Mucosa of descending colon (tissue), 3 donors: ENCODE data around the gene COPZ2. TPM values are rescaled to one million over a fixed set of nuclear protein-coding genes. Genes with fewer than 3 reads are reported as not detected.

ENCODE experiments used
- ATAC-seq: fragments of 200-7000 bp; cut with Tn5 transposase; one replicate; pipeline ENCODE4 v1.9.1; 2020; ENCODE audit warnings: mild to moderate bottlenecking, moderate library complexity
- DNase-seq, 3 donors: peaks; one replicate each; pipeline ENCODE4 v3.0.0-alpha.2; 2020
- H3K36me3 ChIP-seq: fragments of 200-600 bp; one replicate; pipeline ENCODE4 v1.8.0; 2021; ENCODE audit warnings: low read depth, mild to moderate bottlenecking
- H3K4me1 ChIP-seq: fragments of 200-600 bp; one replicate; pipeline ENCODE4 v1.8.0; 2021; ENCODE audit warnings: low read depth, mild to moderate bottlenecking
- H3K4me3 ChIP-seq: fragments of 200-600 bp; one replicate; pipeline ENCODE4 v1.8.0; 2021; ENCODE audit warnings: mild to moderate bottlenecking
- H3K9me3 ChIP-seq: fragments of 200-600 bp; one replicate; pipeline ENCODE4 v1.8.0; 2021; ENCODE audit warnings: mild to moderate bottlenecking
- CTCF ChIP-seq: fragments of 200-600 bp; IDR thresholded peaks from one replicate; pipeline ENCODE4 v1.8.0; 2022; ENCODE audit warnings: antibody characterized with exemption, mild to moderate bottlenecking
- intact Hi-C, 2 donors: fragments of 100-400 bp; cut with DNase I in 1 of 2; cut with micrococcal nuclease in 1 of 2; formaldehyde crosslinking; loops; one replicate each; pipeline versions ENCODE4 v1.11.0 to v1.11.1; 2022; cut with DNase I, micrococcal nuclease
- microRNA-seq: library from miRNA; unstranded; fragments of <30 nt; microRNA quantifications from one replicate; pipeline ENCODE4, GENCODE V29; 2019
- total RNA-seq, 3 donors: library from RNA; stranded (reverse); fragmentation: NEBNext Ultra II Directional in 2 of 3; extraction: Animal tissue kit (Norgen Biotek cat#: 25700) in 2 of 3; gene quantifications; one replicate each; pipeline versions ENCODE4 v1.2.1 to v1.2.4, GENCODE V29; 2021 to 2023
- donor health status: DM: no; HTN: no; CAD: no; lungs with moderate emphysema.
- donor health status: DM: no; HTN: no; CAD: no.
- donor health status: DM: no; HTN: yes; CAD: no.

COPZ2 gene
- total RNA-seq, 3 donors from 2014 or later, result 3.9 to 43.3 (median 14.3) TPM

GRCh38 chr17:47981462-47981861 is 56.1 kb downstream of the COPZ2 start:
- intact Hi-C loops, result no loop called here
- TF ChIP-seq CTCF, result no peak
- DNase-seq (no peak), ATAC-seq (no peak)
- H3K4me1 ChIP-seq, result no peaks in the 10 kb centered on the region
- peaks cover 6% of the 10 kb centered on the region for H3K36me3 ChIP-seq
- no peaks in the 10 kb centered on the region for H3K9me3 ChIP-seq
- no peak overlapping the region for H3K4me3 ChIP-seq

GRCh38 chr17:47980541-47980940 is 57.1 kb downstream of the COPZ2 start:
- no peaks in the 10 kb centered on the region for H3K4me1 ChIP-seq
- H3K36me3 ChIP-seq, result peaks cover 6% of the 10 kb centered on the region
- ATAC-seq (no peak), DNase-seq (no peak)
- intact Hi-C loops, result no loop called here
- H3K9me3 ChIP-seq, result no peaks in the 10 kb centered on the region
- no peak overlapping the region for H3K4me3 ChIP-seq
- no peak for TF ChIP-seq CTCF

- H3K4me3 ChIP-seq, result no peak overlapping the region
- H3K4me1 ChIP-seq, result no peaks in the 10 kb centered on the region
- peaks cover 6% of the 10 kb centered on the region for H3K36me3 ChIP-seq
- ATAC-seq (peak; percentile 70), DNase-seq (peak in 1 of 3 donors; percentile 56)
- TF ChIP-seq CTCF, result peak; percentile 38
- intact Hi-C loops, result no loop called here
- H3K9me3 ChIP-seq, result no peaks in the 10 kb centered on the region
Observed at GRCh38 chr17:47978324-47978723, 59.3 kb downstream of the COPZ2 start.

Small RNA genes lying within 50 kb of the gene (microRNA-seq; reads per million reads assigned to microRNA genes)
- 521 reads per million, percentile 78 among the genes with 10 or more reads in this experiment for gene MIR152

Other genes with a start within 250 kb of the COPZ2 start
- gene OSBPL7, start 216.0 kb downstream of the COPZ2 start, total RNA-seq, result 10 to 100 TPM; 38.2 to 85.5 (median 71.1) TPM
- 10 to 100 TPM; 36.2 to 46.0 (median 41.8) TPM for gene MRPL10, start 206.3 kb downstream of the COPZ2 start, total RNA-seq
- under 1 TPM in 2 of 3 donors, not detected in 1; 0.14 to 0.36 TPM for gene LRRC46, start 206.1 kb downstream of the COPZ2 start, total RNA-seq
- gene SCRN2, start 196.5 kb downstream of the COPZ2 start, total RNA-seq, result 10 to 100 TPM; 38.4 to 45.1 (median 38.5) TPM
- gene SP6, start 186.6 kb downstream of the COPZ2 start, total RNA-seq, result 10 to 100 TPM in 1 of 3 donors, 1 to 10 TPM in 2; 2.0 to 11.6 (median 4.7) TPM
- 10 to 100 TPM; 21.7 to 24.2 (median 21.7) TPM for gene SP2, start 141.6 kb downstream of the COPZ2 start, total RNA-seq
- 10 to 100 TPM; 22.8 to 32.0 (median 24.8) TPM for gene PNPO, start 96.2 kb downstream of the COPZ2 start, total RNA-seq
- 100 to 1,000 TPM; 101 to 347 (median 243) TPM for gene PRR15L, start 79.9 kb downstream of the COPZ2 start, total RNA-seq
- 100 to 1,000 TPM; 136 to 215 (median 163) TPM for gene CDK5RAP3, start 66.7 kb downstream of the COPZ2 start, total RNA-seq
- 100 to 1,000 TPM; 182 to 275 (median 247) TPM for gene NFE2L1, start 10.6 kb upstream of the COPZ2 start, total RNA-seq
- 10 to 100 TPM; 27.5 to 45.3 (median 28.8) TPM for gene CBX1, start 63.7 kb upstream of the COPZ2 start, total RNA-seq
- gene SNX11, start 70.0 kb upstream of the COPZ2 start, total RNA-seq, result 10 to 100 TPM; 25.4 to 26.5 (median 25.4) TPM